Keratinocyte (primary cell): ENCODE data around the gene NLRP3.

Experiments used
- CTCF ChIP-seq, 3 experiments: IDR thresholded peaks in 1 of 3; conservative IDR thresholded peaks in 1 of 3; optimal IDR thresholded peaks in 1 of 3; 2 replicates in 2 of 3; 3 replicates in 1 of 3; pipeline versions ENCODE3 to v1.5.1; 2011; ENCODE audit warnings: low read length in 3 of 3, mild to moderate bottlenecking in 3 of 3, moderate library complexity in 2 of 3, control low read depth in 1 of 3, inconsistent platforms in 1 of 3; ENCODE audit not compliant: insufficient read depth in 2 of 3; ENCODE audit errors: extremely low read depth in 1 of 3
- EZH2 ChIP-seq: IDR thresholded peaks from one replicate; pipeline ENCODE4 v1.6.1; 2012; ENCODE audit warnings: inconsistent platforms, mild to moderate bottlenecking, low read length, moderate library complexity

- TF ChIP-seq CTCF (optimal IDR thresholded peaks at IDR 0.05 in 1 of 3, IDR thresholded peaks at IDR 0.05 in 1 of 3, conservative IDR thresholded peaks at IDR 0.05 in 1 of 3; ENCODE audit: extremely low read depth in 1 of 3, insufficient read depth in 2 of 3, low read length in 3 of 3) (no peak), EZH2 (no peak)
These were observed 7.9 kb upstream of the NLRP3 start for GRCh38 chr1:247408100-247408499.
